Neural cell (in vitro differentiated cells): ENCODE measurements around the gene PRPSAP1. TPM values are rescaled to one million over a fixed set of nuclear protein-coding genes. Genes with fewer than 3 reads are reported as not detected.

Experiments
- H2AFZ ChIP-seq: fragments of 200-600, 300-800 bp; sonication (generic), shearing (Covaris generic); 2 replicates; pipeline ENCODE4 v1.6.0; 2014; ENCODE audit warnings: low read depth, mild to moderate bottlenecking, antibody characterized with exemption, low read length, moderate library complexity
- H3F3A ChIP-seq: fragments of 200-600 bp; shearing (Covaris generic); 2 replicates; pipeline ENCODE4 v1.6.1; 2016; ENCODE audit warnings: mild to moderate bottlenecking, moderate library complexity, mixed read lengths, antibody characterized with exemption, low read length; ENCODE audit not compliant: insufficient read depth, poor library complexity, severe bottlenecking
- H3K27ac ChIP-seq: fragments of 200-600, 300-800 bp; sonication (generic), shearing (Covaris generic); 2 replicates; pipeline ENCODE4 v1.5.1; 2014; ENCODE audit warnings: mild to moderate bottlenecking, low read length, moderate library complexity
- H3K27me3 ChIP-seq: fragments of 300-800, 200-600 bp; sonication (generic), shearing (Covaris generic); 2 replicates; pipeline ENCODE4 v1.6.0; 2014; ENCODE audit warnings: mild to moderate bottlenecking, low read depth, low read length, moderate library complexity; ENCODE audit not compliant: insufficient read depth
- H3K36me3 ChIP-seq: fragments of 300-800, 200-600 bp; sonication (generic), shearing (Covaris generic); 2 replicates; pipeline ENCODE4 v1.5.1; 2014; ENCODE audit warnings: mild to moderate bottlenecking, antibody characterized with exemption, low read length, moderate library complexity; ENCODE audit not compliant: insufficient read depth
- H3K4me2 ChIP-seq: fragments of 300-800, 200-600 bp; sonication (generic), shearing (Covaris generic); 2 replicates; pipeline ENCODE4 v1.6.0; 2014; ENCODE audit warnings: mild to moderate bottlenecking, low read length
- H3K4me3 ChIP-seq: fragments of 300-800, 200-600 bp; sonication (generic), shearing (Covaris generic); 2 replicates; pipeline ENCODE4 v1.5.1; 2014; ENCODE audit warnings: mild to moderate bottlenecking, low read length, moderate library complexity
- H3K79me2 ChIP-seq: fragments of 200-600 bp; shearing (Covaris generic); replicated peaks from 2 replicates; pipeline ENCODE4 v1.6.0; 2014; ENCODE audit warnings: mild to moderate bottlenecking, low read length, moderate library complexity; ENCODE audit not compliant: insufficient read depth
- H3K9ac ChIP-seq: fragments of 300-800, 200-600 bp; sonication (generic), shearing (Covaris generic); 2 replicates; pipeline ENCODE4 v1.6.1; 2016; ENCODE audit warnings: mild to moderate bottlenecking, low read length, mixed read lengths
- H3K9me2 ChIP-seq: fragments of 200-600 bp; shearing (Covaris generic); 2 replicates; pipeline ENCODE4 v1.6.1; 2016; ENCODE audit warnings: mild to moderate bottlenecking, low read length, mixed read lengths; ENCODE audit not compliant: insufficient read depth
- H3K9me3 ChIP-seq: fragments of 200-600, 300-800 bp; sonication (generic), shearing (Covaris generic); 2 replicates; pipeline ENCODE4 v1.6.1; 2016; ENCODE audit warnings: mild to moderate bottlenecking, mixed run types, low read length, moderate library complexity, mixed read lengths
- H4K20me1 ChIP-seq: fragments of 200-600 bp; shearing (Covaris generic); 2 replicates; pipeline ENCODE4 v1.6.1; 2016; ENCODE audit warnings: mild to moderate bottlenecking, mixed run types; ENCODE audit not compliant: insufficient read depth
- EP300 ChIP-seq: fragments of 450-650 bp; conservative IDR thresholded peaks from 2 replicates; pipeline ENCODE4 v1.6.1; 2014; ENCODE audit warnings: antibody characterized with exemption, mild to moderate bottlenecking, moderate library complexity; ENCODE audit not compliant: poor library complexity, severe bottlenecking
- EZH2 ChIP-seq: fragments of 200-600, 300-800 bp; shearing (Covaris generic), sonication (generic); IDR thresholded peaks from 2 replicates; pipeline ENCODE4 v1.6.1; 2014; ENCODE audit warnings: antibody characterized with exemption, low read length, borderline replicate concordance, mild to moderate bottlenecking; ENCODE audit not compliant: insufficient read depth, poor library complexity, severe bottlenecking
- MXI1 ChIP-seq: fragments of 450-650 bp; conservative IDR thresholded peaks from 2 replicates; pipeline ENCODE4 v1.6.1; 2014; ENCODE audit warnings: antibody characterized with exemption, mild to moderate bottlenecking; ENCODE audit not compliant: poor library complexity, severe bottlenecking
- POLR2AphosphoS5 ChIP-seq: IDR thresholded peaks from 2 replicates; pipeline ENCODE4 v1.6.1; 2012
- RAD21 ChIP-seq: fragments of 450-650 bp; conservative IDR thresholded peaks from 2 replicates; pipeline ENCODE4 v1.6.1; 2014; ENCODE audit warnings: antibody characterized with exemption, mild to moderate bottlenecking, moderate library complexity
- SMC3 ChIP-seq: fragments of 450-650 bp; conservative IDR thresholded peaks from 2 replicates; pipeline ENCODE4 v1.6.1; 2014; ENCODE audit warnings: antibody characterized with exemption, mild to moderate bottlenecking, moderate library complexity; ENCODE audit not compliant: poor library complexity
- TAF1 ChIP-seq: IDR thresholded peaks from 2 replicates; pipeline ENCODE4 v1.6.1; 2012; ENCODE audit warnings: low read depth
- polyA plus RNA-seq: library from polyadenylated mRNA; depleted of rRNA; stranded (reverse); fragments of >200 nt; gene quantifications from 2 replicates; pipeline ENCODE4 v1.2.3, GENCODE V29; 2014
- TF ChIP-seq, protein P1 (sequence below): fragments of 450-650 bp; IDR thresholded peaks from 2 replicates; pipeline ENCODE4 v1.5.1; 2014; ENCODE audit warnings: antibody characterized with exemption, mild to moderate bottlenecking, moderate library complexity; ENCODE audit not compliant: poor library complexity, severe bottlenecking
- TF ChIP-seq, protein P2 (sequence below): IDR thresholded peaks from 2 replicates; pipeline ENCODE4 v1.6.1; 2012; ENCODE audit warnings: borderline replicate concordance

The PRPSAP1 gene
- polyA plus RNA-seq, 1 donor from 2014 or later, result 73.8 TPM

DNA sequence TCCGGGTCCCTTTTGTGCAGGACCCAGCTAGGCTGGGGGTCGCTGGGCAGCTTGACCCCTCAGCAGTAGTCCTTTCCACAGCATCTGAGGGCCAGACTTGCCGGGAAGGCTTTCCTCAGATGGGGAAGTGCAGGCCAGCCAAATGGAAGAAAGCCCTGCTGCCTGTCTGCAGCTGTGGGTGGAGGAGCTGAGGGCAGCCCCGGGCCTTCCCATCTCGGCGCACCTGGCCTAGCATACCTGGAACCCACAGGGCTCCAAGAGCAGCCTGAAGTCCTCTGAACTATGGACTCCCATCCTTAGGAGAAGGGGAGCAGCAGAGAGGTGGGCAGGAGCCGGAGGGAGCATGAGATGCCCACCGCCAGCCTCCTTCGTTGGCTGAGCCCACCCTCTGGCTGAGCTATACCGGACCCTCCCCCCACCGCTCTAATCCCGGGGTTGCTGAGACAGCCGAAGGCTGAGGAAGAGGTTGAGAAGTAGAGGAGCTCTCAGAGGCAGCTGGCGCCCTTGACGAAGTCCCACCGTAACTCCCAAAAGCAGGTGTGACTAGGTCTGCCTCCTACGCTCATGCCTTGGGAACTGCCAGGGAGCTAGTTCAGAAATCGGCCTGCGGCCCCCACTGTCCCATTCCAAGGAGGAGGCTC, 75.3 kb downstream of the PRPSAP1 start:
- H3K27ac ChIP-seq, result no peak overlapping the region
- no peaks in the 10 kb centered on the region for H3K36me3 ChIP-seq
- no peaks in the 10 kb centered on the region for H3K9me2 ChIP-seq
- no peaks in the 10 kb centered on the region for H3K79me2 ChIP-seq
- no peaks in the 10 kb centered on the region for H3K9me3 ChIP-seq
- H2AFZ ChIP-seq, result no peak overlapping the region
- no peak overlapping the region for H3K9ac ChIP-seq
- no peak overlapping the region for H3K4me3 ChIP-seq
- no peak overlapping the region for H3K4me2 ChIP-seq
- no peaks in the 10 kb centered on the region for H3K27me3 ChIP-seq
- no peaks in the 10 kb centered on the region for H3F3A ChIP-seq
- no peaks in the 10 kb centered on the region for H4K20me1 ChIP-seq
- TF ChIP-seq, protein P1, sequence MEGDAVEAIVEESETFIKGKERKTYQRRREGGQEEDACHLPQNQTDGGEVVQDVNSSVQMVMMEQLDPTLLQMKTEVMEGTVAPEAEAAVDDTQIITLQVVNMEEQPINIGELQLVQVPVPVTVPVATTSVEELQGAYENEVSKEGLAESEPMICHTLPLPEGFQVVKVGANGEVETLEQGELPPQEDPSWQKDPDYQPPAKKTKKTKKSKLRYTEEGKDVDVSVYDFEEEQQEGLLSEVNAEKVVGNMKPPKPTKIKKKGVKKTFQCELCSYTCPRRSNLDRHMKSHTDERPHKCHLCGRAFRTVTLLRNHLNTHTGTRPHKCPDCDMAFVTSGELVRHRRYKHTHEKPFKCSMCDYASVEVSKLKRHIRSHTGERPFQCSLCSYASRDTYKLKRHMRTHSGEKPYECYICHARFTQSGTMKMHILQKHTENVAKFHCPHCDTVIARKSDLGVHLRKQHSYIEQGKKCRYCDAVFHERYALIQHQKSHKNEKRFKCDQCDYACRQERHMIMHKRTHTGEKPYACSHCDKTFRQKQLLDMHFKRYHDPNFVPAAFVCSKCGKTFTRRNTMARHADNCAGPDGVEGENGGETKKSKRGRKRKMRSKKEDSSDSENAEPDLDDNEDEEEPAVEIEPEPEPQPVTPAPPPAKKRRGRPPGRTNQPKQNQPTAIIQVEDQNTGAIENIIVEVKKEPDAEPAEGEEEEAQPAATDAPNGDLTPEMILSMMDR, result no peak
- TF ChIP-seq RAD21, result no peak
- no peak for TF ChIP-seq SMC3
- TF ChIP-seq EP300, result no peak
- TF ChIP-seq, protein P2, sequence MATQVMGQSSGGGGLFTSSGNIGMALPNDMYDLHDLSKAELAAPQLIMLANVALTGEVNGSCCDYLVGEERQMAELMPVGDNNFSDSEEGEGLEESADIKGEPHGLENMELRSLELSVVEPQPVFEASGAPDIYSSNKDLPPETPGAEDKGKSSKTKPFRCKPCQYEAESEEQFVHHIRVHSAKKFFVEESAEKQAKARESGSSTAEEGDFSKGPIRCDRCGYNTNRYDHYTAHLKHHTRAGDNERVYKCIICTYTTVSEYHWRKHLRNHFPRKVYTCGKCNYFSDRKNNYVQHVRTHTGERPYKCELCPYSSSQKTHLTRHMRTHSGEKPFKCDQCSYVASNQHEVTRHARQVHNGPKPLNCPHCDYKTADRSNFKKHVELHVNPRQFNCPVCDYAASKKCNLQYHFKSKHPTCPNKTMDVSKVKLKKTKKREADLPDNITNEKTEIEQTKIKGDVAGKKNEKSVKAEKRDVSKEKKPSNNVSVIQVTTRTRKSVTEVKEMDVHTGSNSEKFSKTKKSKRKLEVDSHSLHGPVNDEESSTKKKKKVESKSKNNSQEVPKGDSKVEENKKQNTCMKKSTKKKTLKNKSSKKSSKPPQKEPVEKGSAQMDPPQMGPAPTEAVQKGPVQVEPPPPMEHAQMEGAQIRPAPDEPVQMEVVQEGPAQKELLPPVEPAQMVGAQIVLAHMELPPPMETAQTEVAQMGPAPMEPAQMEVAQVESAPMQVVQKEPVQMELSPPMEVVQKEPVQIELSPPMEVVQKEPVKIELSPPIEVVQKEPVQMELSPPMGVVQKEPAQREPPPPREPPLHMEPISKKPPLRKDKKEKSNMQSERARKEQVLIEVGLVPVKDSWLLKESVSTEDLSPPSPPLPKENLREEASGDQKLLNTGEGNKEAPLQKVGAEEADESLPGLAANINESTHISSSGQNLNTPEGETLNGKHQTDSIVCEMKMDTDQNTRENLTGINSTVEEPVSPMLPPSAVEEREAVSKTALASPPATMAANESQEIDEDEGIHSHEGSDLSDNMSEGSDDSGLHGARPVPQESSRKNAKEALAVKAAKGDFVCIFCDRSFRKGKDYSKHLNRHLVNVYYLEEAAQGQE, result no peak
- no peak for TF ChIP-seq POLR2AphosphoS5
- TF ChIP-seq MXI1, result no peak
- TF ChIP-seq TAF1, result no peak
- no peak for TF ChIP-seq EZH2

DNA sequence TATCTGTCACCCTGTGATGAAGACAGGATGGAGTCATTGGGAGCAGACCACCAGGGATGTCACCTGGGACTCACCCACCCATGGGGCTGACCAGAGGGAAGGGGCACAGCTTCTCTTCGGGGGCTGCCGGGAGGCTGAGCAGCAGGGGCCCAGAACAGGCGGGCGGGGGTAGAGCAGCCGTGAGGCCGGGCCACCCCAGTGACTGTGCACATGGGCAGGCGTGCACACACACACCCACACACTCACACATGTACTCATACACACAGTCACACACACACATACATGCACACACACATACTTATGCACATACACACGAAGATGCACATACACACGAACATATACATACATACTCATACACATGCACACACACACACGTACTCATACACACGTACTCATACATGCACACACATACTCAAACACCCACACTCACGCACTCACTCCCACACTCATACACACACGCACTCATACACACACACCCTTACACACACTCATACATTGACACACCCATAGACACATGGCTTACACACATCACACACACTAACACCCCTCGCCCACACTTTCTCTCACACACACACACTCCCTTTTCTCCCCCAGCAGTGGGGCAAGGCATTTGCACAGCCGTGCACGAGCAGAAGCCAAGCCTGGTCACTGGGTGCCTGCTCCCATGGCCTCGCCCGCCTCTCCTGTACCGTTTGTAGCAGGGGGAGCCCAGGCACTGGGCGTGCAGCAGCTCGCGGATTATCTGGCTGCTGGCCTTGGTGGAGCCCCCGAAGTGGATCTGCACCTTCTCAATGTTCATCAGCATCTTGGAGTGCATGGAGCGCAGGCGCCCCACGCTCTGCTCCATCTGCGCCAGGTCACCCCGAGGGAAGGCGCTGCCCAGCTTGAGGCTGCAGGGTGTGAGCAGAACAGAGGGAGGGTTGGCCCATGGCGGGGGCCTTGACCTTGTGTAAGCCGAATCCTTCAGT, 76.1 kb downstream of the PRPSAP1 start:
- H3K27me3 ChIP-seq, result no peaks in the 10 kb centered on the region
- H3K9me3 ChIP-seq, result no peaks in the 10 kb centered on the region
- H3K4me2 ChIP-seq, result no peak overlapping the region
- H3K9me2 ChIP-seq, result no peaks in the 10 kb centered on the region
- H2AFZ ChIP-seq, result no peak overlapping the region
- H3K9ac ChIP-seq, result no peak overlapping the region
- H3K27ac ChIP-seq, result no peak overlapping the region
- no peaks in the 10 kb centered on the region for H3K79me2 ChIP-seq
- no peaks in the 10 kb centered on the region for H3F3A ChIP-seq
- no peak overlapping the region for H3K4me3 ChIP-seq
- H4K20me1 ChIP-seq, result no peaks in the 10 kb centered on the region
- no peaks in the 10 kb centered on the region for H3K36me3 ChIP-seq
- TF ChIP-seq MXI1, result no peak
